Small intestine (tissue), 7 donors: Measurements from ENCODE around the gene MEG3. TPM values are rescaled to one million over a fixed set of nuclear protein-coding genes. Genes with fewer than 3 reads are reported as not detected.
A peak's percentile ranks its signal among the peaks of the same experiment; 100 is the strongest.

ENCODE experiments used
- DNase-seq, 2 donors: peaks; one replicate each; pipeline versions ENCODE4 v3.0.0 to v3.0.0-alpha.2; 2013
- FAIRE-seq: peaks from 2 replicates; lab custom pipeline; 2012; peaks lifted over from hg19 to GRCh38; lab: Jason Lieb, UNC
- H3K27ac ChIP-seq, 3 donors: one replicate each; pipeline ENCODE4 v1.5.1; 2013; ENCODE audit warnings: low read length in 2 of 3, mild to moderate bottlenecking in 2 of 3, control low read depth in 1 of 3, inconsistent platforms in 1 of 3, low read depth in 1 of 3, moderate library complexity in 1 of 3
- H3K27me3 ChIP-seq, 3 donors: one replicate each; pipeline ENCODE4 v1.6.1; 2013; ENCODE audit warnings: low read length in 3 of 3, inconsistent platforms in 1 of 3; ENCODE audit not compliant: control insufficient read depth in 3 of 3, insufficient read depth in 3 of 3
- H3K36me3 ChIP-seq, 3 donors: one replicate each; pipeline ENCODE4 v1.6.1; 2013; ENCODE audit warnings: low read length in 3 of 3, inconsistent platforms in 1 of 3, low read depth in 1 of 3, mild to moderate bottlenecking in 1 of 3, moderate library complexity in 1 of 3; ENCODE audit not compliant: control insufficient read depth in 3 of 3, insufficient read depth in 2 of 3
- H3K4me1 ChIP-seq, 3 donors: one replicate each; pipeline ENCODE4 v1.6.1; 2013; ENCODE audit warnings: low read length in 2 of 3, inconsistent platforms in 1 of 3, low read depth in 1 of 3, mild to moderate bottlenecking in 1 of 3, moderate library complexity in 1 of 3; ENCODE audit not compliant: control insufficient read depth in 3 of 3, insufficient read depth in 2 of 3
- H3K4me3 ChIP-seq, 3 donors: one replicate each; pipeline ENCODE4 v1.5.1; 2013; ENCODE audit warnings: low read length in 3 of 3, control low read depth in 1 of 3, inconsistent platforms in 1 of 3, low read depth in 1 of 3, mild to moderate bottlenecking in 1 of 3, moderate library complexity in 1 of 3
- H3K9me3 ChIP-seq, 2 donors: one replicate each; pipeline ENCODE4 v1.6.1; 2013; ENCODE audit warnings: low read depth in 1 of 2, low read length in 1 of 2; ENCODE audit not compliant: control insufficient read depth in 2 of 2, insufficient read depth in 1 of 2
- WGBS, 3 donors: extraction: QIAGEN DNeasy Blood & Tissue Kit; methylation state at CpG; one replicate each; pipeline ENCODE4 v1.1.7; 2013; 5-methylcytosine and 5-hydroxymethylcytosine counted together
- polyA plus RNA-seq, 4 donors: library from polyadenylated mRNA; stranded (reverse) in 3 of 4; unstranded in 1 of 4; fragments of 200-250 nt in 3 of 4; fragments of 120-200 nt in 1 of 4; gene quantifications; one replicate each; pipeline versions ENCODE4 v1.2.1 to v1.2.3, GENCODE V29; 2013
- donor health status: healthy with polysubstance abuse.
- donor health status: control.
- donor health status: control.
- donor health status: Bipolar disorder and iron deficiency.
- donor health status: healthy.

MEG3 gene
- polyA plus RNA-seq, 4 donors, result 5.1 to 86.5 (median 14.6) TPM

DNA sequence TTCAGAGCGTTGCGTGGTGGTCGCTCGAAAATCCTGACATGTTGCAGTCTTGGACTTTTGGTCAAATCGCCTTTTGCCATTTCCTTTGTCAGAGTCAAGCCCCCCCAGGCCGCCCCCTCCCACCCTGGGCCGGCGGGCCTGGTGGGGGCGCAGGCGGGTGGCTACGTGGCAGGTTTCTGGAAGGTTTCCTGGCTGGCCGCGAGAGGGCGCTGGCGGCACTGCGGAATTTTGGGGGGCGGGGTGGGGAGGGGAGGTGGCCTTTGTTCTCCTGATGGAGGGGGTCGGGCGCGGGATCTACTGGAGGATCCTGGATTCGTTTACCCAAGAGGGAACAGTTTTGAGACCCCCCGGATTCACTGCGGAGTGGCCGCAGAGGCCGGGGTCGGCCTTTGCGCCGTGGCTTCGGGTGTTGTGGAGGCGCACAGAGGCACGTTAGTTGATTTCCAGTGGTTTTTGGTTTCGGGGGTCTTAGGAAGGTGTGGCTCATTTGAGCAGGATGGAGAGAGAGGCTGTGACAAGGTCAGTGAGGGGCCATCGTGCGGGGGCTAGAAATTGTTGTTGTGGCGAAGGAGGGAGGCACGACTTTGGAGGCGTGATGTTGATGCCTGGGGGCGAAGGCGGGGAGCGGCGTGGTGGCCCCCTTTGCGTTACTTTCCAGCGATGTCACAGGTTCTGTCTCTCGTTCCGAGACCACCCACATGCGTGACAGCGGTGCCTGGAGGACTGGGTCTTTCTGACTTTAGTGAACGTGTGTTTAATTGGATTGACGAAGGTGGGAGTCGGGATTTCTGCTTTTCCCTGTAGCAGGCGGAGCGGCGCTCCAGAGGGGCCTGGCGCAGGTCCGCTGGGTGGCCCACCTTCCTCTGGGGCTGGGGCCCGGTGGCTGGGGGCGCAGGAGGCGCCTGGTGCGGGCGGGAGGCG is 1.4 kb downstream of the MEG3 start:
- Histone ChIP-seq H3K4me3 (peak overlapping the region in 1 of 3 donors; percentile 63), H3K4me1 (no peaks in the 10 kb centered on the region), H3K36me3 (peaks cover 0 to 6% (median 0%) of the 10 kb centered on the region in 3 donors), H3K27ac (peak overlapping the region in 1 of 3 donors; percentile 33), H3K27me3 (peaks cover 0 to 52% (median 7%) of the 10 kb centered on the region in 3 donors), H3K9me3 (peaks cover 0 to 16% of the 10 kb centered on the region in 2 donors)
- DNase-seq, result peak in 1 of 2 donors; percentile 26
- 58 to 63% (median 60%) methylated on average over 57 to 61 of the region's 61 CpGs for WGBS, 3 donors
- FAIRE-seq, result no peak

DNA sequence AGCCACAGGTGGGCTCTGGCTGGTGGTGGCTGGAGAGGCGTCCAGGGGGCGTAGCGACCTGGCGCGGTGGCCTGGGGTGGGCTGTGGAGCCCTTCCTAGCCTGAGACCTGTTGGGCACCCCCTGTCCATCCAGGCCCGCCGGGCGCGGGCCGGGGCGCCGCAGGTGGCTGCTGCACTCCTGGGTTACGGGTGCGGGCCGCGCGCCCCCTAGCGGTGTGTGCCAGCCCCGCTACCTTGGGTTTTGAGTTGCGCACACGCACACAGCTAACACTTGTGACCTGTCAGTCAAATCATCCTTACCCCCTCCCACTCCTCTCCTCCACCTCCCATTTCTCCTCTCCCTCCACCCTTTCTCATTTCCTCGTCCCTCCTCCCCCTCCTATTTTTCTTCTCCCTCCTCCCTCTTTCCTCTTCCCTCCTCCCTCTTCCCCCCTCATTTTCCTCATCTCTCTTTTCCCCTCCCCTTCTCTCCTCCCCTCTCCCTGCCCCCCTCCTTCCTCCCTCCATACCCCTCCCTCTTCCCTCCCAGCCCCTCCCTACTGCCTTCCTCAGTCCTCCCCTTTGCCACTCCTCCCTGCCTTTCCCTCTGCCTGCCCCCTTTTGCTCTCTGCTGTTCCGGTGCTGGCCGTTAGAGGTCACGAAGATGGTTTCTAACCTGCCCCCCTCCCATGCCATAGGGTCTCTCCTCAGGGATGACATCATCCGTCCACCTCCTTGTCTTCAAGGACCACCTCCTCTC is 2.3 kb downstream of the MEG3 start:
- no peak overlapping the region for H3K4me3 ChIP-seq
- H3K36me3 ChIP-seq, result peaks cover 0 to 9% (median 0%) of the 10 kb centered on the region in 3 donors
- WGBS, 3 donors, result 68 to 74% (median 70%) methylated on average over 15 to 26 of the region's 26 CpGs

DNA sequence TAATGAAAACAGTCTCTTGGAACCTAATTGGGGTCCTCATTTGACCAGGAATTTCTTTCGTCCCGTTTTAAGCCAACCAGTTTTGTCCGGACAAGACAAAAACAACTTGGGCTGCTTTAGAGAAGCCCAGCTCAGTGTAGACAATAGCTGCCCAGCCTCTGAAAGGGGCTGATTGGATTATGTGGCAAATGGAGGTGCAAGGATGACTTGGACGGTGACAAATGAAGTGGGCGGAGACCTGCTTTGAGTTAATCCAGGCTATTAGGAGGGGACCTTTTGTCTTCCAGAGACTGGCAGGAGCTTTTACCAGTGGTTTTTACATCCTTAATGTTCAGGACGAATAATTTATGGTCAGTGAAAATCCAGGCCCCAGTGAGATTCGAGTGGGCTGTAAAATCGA is 4.8 kb downstream of the MEG3 start:
- Histone ChIP-seq H3K9me3 (peaks cover 0 to 16% of the 10 kb centered on the region in 2 donors), H3K27me3 (peaks cover 0 to 41% (median 2%) of the 10 kb centered on the region in 3 donors), H3K4me1 (no peaks in the 10 kb centered on the region), H3K27ac (no peak overlapping the region), H3K4me3 (no peak overlapping the region), H3K36me3 (peaks cover 0 to 14% (median 0%) of the 10 kb centered on the region in 3 donors)
- DNase-seq (no peak), FAIRE-seq (no peak)
- 58 to 70% (median 62%) methylated on average over 8 of the region's 8 CpGs for WGBS, 3 donors

More for the DNA sequence above, 2.3 kb downstream of the MEG3 start:
- H3K27me3 ChIP-seq, result peaks cover 0 to 57% (median 7%) of the 10 kb centered on the region in 3 donors
- DNase-seq, result peak in 1 of 2 donors; percentile 32
- no peak for FAIRE-seq
- H3K4me1 ChIP-seq, result no peaks in the 10 kb centered on the region
- H3K27ac ChIP-seq, result no peak overlapping the region
- peaks cover 0 to 16% of the 10 kb centered on the region in 2 donors for H3K9me3 ChIP-seq

DNA sequence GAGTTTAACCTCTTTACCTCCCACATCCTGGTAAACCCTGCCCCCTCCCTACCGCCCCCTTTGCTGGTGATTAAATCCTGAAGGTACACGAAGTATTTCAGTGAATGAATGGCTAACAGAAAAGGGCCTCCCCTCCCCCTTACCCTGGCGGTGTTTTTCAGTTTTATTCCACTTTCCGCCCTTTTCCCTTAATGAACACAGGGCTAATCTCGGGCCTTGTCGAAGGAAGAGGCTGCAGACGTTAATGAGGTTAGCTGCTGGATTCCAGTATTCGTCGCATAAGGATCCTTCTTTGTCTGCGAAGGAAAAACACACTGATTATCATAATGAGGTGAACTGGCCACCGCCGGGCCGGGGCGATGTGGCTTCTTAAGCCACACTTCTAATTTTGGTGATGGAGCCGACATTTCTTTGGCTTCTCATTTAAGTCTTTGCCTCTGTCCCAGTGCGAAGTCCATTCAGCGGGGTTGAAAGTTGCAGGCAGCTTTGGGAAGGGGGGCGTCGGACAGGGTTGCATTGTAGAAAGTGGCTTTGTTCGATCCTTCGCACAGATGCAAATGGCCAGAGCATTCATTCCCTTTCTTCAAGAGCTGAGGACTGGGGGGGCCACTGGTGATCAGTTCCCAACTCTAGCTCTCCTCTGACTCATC is 6.5 kb downstream of the MEG3 start:
- 67 to 79% (median 72%) methylated on average over 21 of the region's 21 CpGs for WGBS, 3 donors
- no peaks in the 10 kb centered on the region for H3K4me1 ChIP-seq
- FAIRE-seq (no peak), DNase-seq (no peak)
- H3K27ac ChIP-seq, result no peak overlapping the region
- peaks cover 0 to 19% (median 0%) of the 10 kb centered on the region in 3 donors for H3K36me3 ChIP-seq
- H3K9me3 ChIP-seq, result peaks cover 0 to 7% of the 10 kb centered on the region in 2 donors
- H3K27me3 ChIP-seq, result peaks cover 0 to 25% (median 2%) of the 10 kb centered on the region in 3 donors
- no peak overlapping the region for H3K4me3 ChIP-seq

DNA sequence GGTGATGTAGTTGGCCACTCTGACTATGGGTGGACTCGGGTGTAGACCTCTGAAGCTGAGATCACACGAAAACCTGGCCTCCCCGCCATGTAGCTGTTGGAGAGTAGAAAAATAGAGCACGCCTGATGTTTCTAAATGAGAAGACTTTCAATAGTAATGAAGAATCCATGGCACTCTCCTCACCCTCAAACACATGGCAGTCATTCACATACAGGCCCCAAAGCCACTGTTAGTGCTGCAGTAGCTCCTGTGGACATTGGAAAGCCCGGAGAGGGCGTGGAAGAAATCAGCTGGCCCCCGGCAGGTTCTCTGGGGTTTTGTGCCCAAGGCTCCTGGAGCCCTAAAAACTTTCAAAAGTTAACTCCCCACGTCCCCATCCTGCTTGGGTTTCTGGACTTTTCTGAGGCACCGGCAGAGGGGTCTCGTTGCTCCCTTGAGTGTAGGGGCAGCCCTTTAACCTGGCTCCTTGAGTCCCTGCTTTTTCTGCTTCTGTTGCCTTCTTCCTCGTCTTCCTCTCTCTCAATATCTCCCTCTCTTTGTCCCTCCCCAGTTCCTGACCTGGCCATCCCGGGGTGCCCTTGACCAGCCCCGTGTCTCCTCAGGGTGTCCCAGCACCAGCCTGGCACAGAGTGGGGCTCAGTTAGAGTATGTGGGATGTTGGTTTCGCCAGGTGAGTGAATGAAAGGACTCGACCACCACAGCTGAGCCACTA is 8.3 kb downstream of the MEG3 start:
- Histone ChIP-seq H3K27ac (no peak overlapping the region), H3K36me3 (peaks cover 0 to 22% (median 0%) of the 10 kb centered on the region in 3 donors), H3K4me1 (no peaks in the 10 kb centered on the region), H3K4me3 (no peak overlapping the region), H3K9me3 (no peaks in the 10 kb centered on the region), H3K27me3 (peaks cover 0 to 18% (median 0%) of the 10 kb centered on the region in 3 donors)
- DNase-seq (no peak), FAIRE-seq (no peak)
- 76 to 88% (median 77%) methylated on average over 15 of the region's 15 CpGs for WGBS, 3 donors

DNA sequence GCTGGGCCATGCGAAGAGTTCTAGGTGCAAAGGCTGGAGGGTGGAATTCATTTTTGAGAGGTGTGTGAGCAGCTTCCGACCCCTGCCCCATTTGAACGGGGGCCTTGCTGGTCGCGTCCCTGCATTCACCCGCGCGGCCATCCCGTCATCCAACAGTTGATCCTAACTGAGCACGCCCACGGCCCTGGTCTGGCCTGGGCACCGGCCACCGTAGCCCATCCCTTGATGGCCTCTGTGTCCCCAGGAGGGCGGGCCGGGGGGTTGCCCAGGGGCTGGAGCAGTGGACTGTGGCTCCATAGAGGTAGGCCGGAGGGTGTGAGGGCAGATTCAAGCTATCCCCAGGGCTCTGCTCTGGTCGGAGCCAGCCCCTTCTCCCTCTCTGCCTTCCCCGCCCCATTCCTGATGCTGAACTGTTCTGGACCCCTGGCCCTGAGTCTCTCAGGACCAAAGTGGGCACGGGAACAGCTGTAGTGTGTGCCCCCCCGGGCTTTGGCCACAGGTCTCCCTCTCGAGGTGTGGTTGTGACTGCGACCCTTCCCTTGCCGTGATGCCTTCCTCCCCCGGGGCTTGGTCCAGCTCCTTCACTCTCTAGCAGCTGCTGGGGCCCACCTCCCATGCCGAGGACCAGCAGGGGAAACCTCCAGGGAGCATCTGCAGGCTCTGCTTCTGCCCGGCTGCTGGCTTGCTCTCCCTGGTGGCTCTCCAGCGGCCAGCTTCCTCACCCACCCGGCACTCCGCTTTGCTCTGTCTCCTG is 9.1 kb downstream of the MEG3 start:
- WGBS, 3 donors, result 66 to 81% (median 79%) methylated on average over 25 to 29 of the region's 29 CpGs
- Histone ChIP-seq H3K27me3 (peaks cover 0 to 13% (median 0%) of the 10 kb centered on the region in 3 donors), H3K27ac (no peak overlapping the region), H3K4me3 (no peak overlapping the region), H3K9me3 (no peaks in the 10 kb centered on the region), H3K4me1 (no peaks in the 10 kb centered on the region), H3K36me3 (peaks cover 0 to 24% (median 0%) of the 10 kb centered on the region in 3 donors)
- DNase-seq, result no peak
- no peak for FAIRE-seq

DNA sequence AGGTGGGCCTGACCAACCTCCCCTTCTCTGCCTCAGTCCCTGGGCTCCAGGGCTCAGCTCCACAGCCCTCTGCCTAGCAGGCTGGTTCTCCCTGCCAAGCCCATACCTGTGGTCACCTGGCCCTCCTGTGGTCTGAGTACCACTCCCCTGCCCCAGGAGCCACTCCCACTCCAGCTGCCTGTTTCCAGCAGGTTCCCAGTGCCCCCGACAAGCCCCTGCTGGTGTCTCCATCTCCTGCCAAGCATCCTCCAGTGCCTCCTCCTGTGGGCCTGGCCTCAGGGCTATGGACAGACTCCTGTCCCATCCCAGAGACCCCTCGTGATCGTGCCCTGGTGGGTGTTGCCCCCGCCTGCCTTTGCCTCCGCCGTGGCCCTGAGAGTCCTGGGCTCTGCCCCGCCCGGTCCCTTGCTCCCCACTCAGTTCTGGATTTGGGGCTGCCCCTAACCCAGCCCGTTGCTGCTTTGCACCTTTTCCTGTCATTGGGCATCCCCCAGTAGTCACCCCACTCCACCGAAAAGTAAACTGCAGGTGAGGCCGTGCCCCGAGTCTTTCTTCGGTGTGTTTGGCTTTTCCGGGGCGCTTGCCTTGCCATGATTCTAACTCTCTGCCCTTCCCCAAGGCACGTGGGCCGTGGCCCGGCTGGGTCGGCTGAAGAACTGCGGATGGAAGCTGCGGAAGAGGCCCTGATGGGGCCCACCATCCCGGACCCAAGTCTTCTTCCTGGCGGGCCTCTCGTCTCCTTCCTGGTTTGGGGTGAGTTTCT is 9.8 kb downstream of the MEG3 start:
- Histone ChIP-seq H3K27me3 (peaks cover 0 to 10% (median 0%) of the 10 kb centered on the region in 3 donors), H3K9me3 (no peaks in the 10 kb centered on the region), H3K27ac (no peak overlapping the region), H3K4me1 (no peaks in the 10 kb centered on the region), H3K4me3 (no peak overlapping the region), H3K36me3 (peaks cover 0 to 24% (median 0%) of the 10 kb centered on the region in 3 donors)
- no peak for FAIRE-seq
- WGBS, 3 donors, result 78 to 85% (median 82%) methylated on average over 24 of the region's 24 CpGs
- no peak for DNase-seq
